DND-41 (cell line): ENCODE results near the gene FXYD4.
A peak's percentile ranks its signal among the peaks of the same experiment; 100 is the strongest.

Experiments used
- ATAC-seq: fragments of 200-7000 bp; cut with Tn5 transposase; 3 replicates; pipeline ENCODE4 v1.9.1; 2021; ENCODE audit warnings: low read depth; ENCODE audit not compliant: insufficient read depth
- DNase-seq: peaks from one replicate; pipeline ENCODE4 v3.0.0-alpha.2; 2020
- H2AFZ ChIP-seq: 2 replicates; pipeline ENCODE4 v1.6.0; 2012; ENCODE audit warnings: low read depth, low read length
- H3K27ac ChIP-seq: 2 replicates; pipeline ENCODE4 v1.5.1; 2012; ENCODE audit warnings: low read length, inconsistent platforms
- H3K27me3 ChIP-seq: fragments of 200-600 bp; sonication (generic); 2 replicates; pipeline ENCODE4 v1.6.0; 2012; ENCODE audit warnings: low read length, mild to moderate bottlenecking, inconsistent platforms; ENCODE audit not compliant: insufficient read depth, poor library complexity
- H3K36me3 ChIP-seq: 2 replicates; pipeline ENCODE4 v1.5.1; 2012; ENCODE audit warnings: low read length, inconsistent platforms; ENCODE audit not compliant: insufficient read depth
- H3K4me1 ChIP-seq: 2 replicates; pipeline ENCODE4 v1.5.1; 2012; ENCODE audit warnings: mild to moderate bottlenecking, low read length; ENCODE audit not compliant: insufficient read depth
- H3K4me2 ChIP-seq: 2 replicates; pipeline ENCODE4 v1.6.0; 2012; ENCODE audit warnings: mild to moderate bottlenecking, moderate library complexity, low read length, inconsistent platforms; ENCODE audit not compliant: insufficient read depth
- H3K4me3 ChIP-seq, 2 experiments: fragments of 200-600 bp in 1 of 2; shearing (Covaris generic) in 1 of 2; 2 replicates each; pipeline ENCODE4 v1.5.1; 2012 to 2016; ENCODE audit warnings: inconsistent platforms in 2 of 2, low read length in 2 of 2, mild to moderate bottlenecking in 2 of 2, low read depth in 1 of 2, moderate library complexity in 1 of 2
- H3K79me2 ChIP-seq: 2 replicates; pipeline ENCODE4 v1.6.0; 2012; ENCODE audit warnings: low read length, inconsistent platforms; ENCODE audit not compliant: insufficient read depth
- H3K9ac ChIP-seq: 2 replicates; pipeline ENCODE4 v1.6.0; 2012; ENCODE audit warnings: low read depth, mild to moderate bottlenecking, inconsistent platforms, low read length, moderate library complexity
- H3K9me3 ChIP-seq: 2 replicates; pipeline ENCODE4 v1.5.1; 2012; ENCODE audit warnings: low read length, moderate library complexity, mild to moderate bottlenecking, inconsistent platforms; ENCODE audit not compliant: insufficient read depth, severe bottlenecking
- H4K20me1 ChIP-seq: 2 replicates; pipeline ENCODE4 v1.6.0; 2012; ENCODE audit warnings: low read length; ENCODE audit not compliant: insufficient read depth
- EZH2 ChIP-seq: IDR thresholded peaks from 3 replicates; pipeline ENCODE4 v1.6.1; 2012; ENCODE audit warnings: borderline replicate concordance, low read depth, mild to moderate bottlenecking, moderate library complexity, low read length, inconsistent platforms; ENCODE audit not compliant: severe bottlenecking
- TF ChIP-seq, protein P1 (sequence below): IDR thresholded peaks from 2 replicates; pipeline ENCODE4 v1.5.1; 2012; ENCODE audit warnings: borderline replicate concordance, low read length, moderate library complexity, mild to moderate bottlenecking; ENCODE audit not compliant: poor library complexity, severe bottlenecking; ENCODE audit errors: extremely low read depth

The FXYD4 gene

GRCh38 chr10:43393606-43394360 lies 22.3 kb downstream of the FXYD4 start:
- peaks cover 80% of the 10 kb centered on the region for H4K20me1 ChIP-seq
- H2AFZ ChIP-seq, result no peak overlapping the region
- no peak for ATAC-seq
- no peaks in the 10 kb centered on the region for H3K27me3 ChIP-seq
- H3K4me1 ChIP-seq, result peaks cover 63% of the 10 kb centered on the region
- peak overlapping the region; percentile 91 for H3K27ac ChIP-seq
- H3K79me2 ChIP-seq, result peaks cover 99% of the 10 kb centered on the region
- TF ChIP-seq EZH2, result no peak
- TF ChIP-seq, protein P1, sequence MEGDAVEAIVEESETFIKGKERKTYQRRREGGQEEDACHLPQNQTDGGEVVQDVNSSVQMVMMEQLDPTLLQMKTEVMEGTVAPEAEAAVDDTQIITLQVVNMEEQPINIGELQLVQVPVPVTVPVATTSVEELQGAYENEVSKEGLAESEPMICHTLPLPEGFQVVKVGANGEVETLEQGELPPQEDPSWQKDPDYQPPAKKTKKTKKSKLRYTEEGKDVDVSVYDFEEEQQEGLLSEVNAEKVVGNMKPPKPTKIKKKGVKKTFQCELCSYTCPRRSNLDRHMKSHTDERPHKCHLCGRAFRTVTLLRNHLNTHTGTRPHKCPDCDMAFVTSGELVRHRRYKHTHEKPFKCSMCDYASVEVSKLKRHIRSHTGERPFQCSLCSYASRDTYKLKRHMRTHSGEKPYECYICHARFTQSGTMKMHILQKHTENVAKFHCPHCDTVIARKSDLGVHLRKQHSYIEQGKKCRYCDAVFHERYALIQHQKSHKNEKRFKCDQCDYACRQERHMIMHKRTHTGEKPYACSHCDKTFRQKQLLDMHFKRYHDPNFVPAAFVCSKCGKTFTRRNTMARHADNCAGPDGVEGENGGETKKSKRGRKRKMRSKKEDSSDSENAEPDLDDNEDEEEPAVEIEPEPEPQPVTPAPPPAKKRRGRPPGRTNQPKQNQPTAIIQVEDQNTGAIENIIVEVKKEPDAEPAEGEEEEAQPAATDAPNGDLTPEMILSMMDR, result no peak
- peak overlapping the region; percentile 82 for H3K4me2 ChIP-seq
- no peak for DNase-seq
- no peaks in the 10 kb centered on the region for H3K9me3 ChIP-seq
- H3K9ac ChIP-seq, result peak overlapping the region; percentile 98
- H3K36me3 ChIP-seq, result peaks cover 82% of the 10 kb centered on the region
- H3K4me3 ChIP-seq, result no peak overlapping the region

GRCh38 chr10:43394868-43395267 lies 23.4 kb downstream of the FXYD4 start:
- Histone ChIP-seq H3K4me2 (peak overlapping the region; percentile 82), H3K27ac (peak overlapping the region; percentile 91), H3K9ac (peak overlapping the region; percentile 98), H4K20me1 (peaks cover 80% of the 10 kb centered on the region), H3K27me3 (no peaks in the 10 kb centered on the region), H3K36me3 (peaks cover 82% of the 10 kb centered on the region), H3K4me3 (peak overlapping the region; percentile 62 to 73; a peak in 3 of 4 replicates), H3K79me2 (peaks cover 99% of the 10 kb centered on the region), H3K9me3 (no peaks in the 10 kb centered on the region), H2AFZ (no peak overlapping the region), H3K4me1 (peaks cover 73% of the 10 kb centered on the region)
- DNase-seq, result no peak
- ATAC-seq, result no peak
- TF ChIP-seq, protein P1, result no peak
- TF ChIP-seq EZH2, result no peak

- ATAC-seq (peak; percentile 8; the same call in 1 of the 3 replicates), DNase-seq (peak; percentile 49)
- H3K27ac ChIP-seq, result peak overlapping the region; percentile 91
- H3K9me3 ChIP-seq, result no peaks in the 10 kb centered on the region
- H4K20me1 ChIP-seq, result peaks cover 80% of the 10 kb centered on the region
- peaks cover 75% of the 10 kb centered on the region for H3K4me1 ChIP-seq
- H3K79me2 ChIP-seq, result peaks cover 99% of the 10 kb centered on the region
- peak overlapping the region; percentile 62 to 73; a peak in 3 of 4 replicates for H3K4me3 ChIP-seq
- H3K36me3 ChIP-seq, result peaks cover 81% of the 10 kb centered on the region
- H2AFZ ChIP-seq, result no peak overlapping the region
- H3K27me3 ChIP-seq, result no peaks in the 10 kb centered on the region
- peak overlapping the region; percentile 82 for H3K4me2 ChIP-seq
- TF ChIP-seq, protein P1, result no peak
- no peak for TF ChIP-seq EZH2
- H3K9ac ChIP-seq, result peak overlapping the region; percentile 98
Measured at GRCh38 chr10:43395571-43396060, 24.2 kb downstream of the FXYD4 start.
